ENCODE results near the gene ACTR10. TPM values are rescaled to one million over a fixed set of nuclear protein-coding genes. Genes with fewer than 3 reads are reported as not detected.

Gene ACTR10
- 43.2 to 51.5 TPM (median 46.4 TPM) in 5 replicates for total RNA-seq (2022; extraction: Qiagen RNA extraction; ENCODE audit: low read depth)

DNA sequence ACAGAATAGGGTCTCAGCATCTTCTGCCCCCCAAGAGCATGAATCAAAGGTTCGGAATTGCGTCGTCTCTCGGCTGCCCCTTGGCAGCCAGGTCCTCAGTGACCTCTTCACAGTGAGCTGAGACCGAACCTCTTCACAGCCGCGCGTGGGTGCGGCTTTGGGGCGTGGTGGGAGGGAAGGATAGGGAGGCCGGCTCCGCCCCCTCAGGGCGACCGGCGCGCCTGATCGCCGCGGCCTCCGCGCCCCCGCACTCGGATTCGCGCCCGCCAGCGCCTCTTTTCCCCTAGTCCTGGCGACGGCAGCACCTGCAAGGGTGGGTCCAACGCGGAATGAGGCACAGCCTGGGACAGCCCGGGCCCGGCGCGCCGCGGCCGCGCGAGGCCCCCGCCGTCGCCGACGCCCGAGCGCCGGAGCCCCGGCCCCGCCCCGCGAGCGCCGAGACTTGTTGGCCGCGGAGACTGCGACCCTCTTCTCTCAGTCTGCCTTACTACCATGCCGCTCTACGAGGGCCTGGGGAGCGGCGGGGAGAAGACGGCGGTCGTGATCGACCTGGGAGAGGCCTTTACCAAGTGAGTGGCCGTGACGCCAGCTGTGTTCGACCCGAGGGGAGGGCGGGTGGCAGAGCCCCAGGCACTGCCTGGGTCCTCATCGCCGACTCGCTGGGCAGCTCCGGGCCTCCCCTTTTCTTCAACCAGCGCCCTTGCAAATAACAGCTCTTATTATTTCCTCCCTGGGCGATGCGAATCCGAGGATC, at the start of gene ACTR10:
Gene ACTR10 (plus strand): TSS at position 424 of the 754 bp plus-strand sequence. CDS start 69 bp downstream, at position 493.

DNA sequence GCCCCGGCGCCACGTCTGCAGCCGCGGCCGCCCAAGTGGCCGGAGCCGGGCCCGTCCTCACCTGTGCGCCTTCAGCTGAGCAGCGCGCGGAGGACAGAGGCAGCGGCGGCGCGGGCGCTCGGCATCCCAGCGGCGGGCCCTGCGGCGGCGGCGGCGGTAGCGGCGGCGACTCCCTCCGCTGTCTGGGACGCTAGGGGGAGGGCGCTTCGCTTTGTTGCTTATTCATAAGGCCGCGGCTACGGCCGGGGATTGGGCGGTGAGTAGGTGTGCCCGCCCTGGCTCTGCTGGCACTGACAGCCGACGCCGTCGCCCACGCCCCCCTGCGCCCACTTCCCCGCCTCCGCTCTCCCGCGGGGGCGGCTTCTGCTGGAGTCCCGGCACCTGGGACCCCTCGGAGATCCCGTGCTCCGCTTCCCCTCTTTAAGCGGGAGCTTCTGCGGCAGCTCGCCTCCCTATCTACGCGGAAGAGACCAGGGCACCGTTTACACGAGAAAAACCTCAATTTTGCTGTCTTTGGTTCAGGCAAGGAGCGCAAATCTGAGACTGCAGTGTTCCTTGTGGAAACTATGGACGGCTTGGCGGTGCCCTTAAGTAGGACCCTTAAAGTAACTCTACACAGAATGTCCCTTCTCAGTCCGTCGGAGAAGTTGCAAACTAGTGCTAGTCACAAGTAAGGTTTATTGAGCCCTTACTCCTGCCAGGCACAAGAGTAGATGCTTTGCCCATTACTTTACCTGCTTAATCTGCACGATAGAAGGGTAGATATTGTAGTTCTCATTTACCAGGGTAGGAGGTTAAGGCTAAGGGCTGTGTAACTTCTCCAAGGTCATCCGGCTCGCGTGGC, 47.7 kb upstream of the ACTR10 start, which contains the start of gene ARMH4:
Gene ARMH4 (minus strand): TSS at position 200 of the 844 bp plus-strand sequence. CDS start 12,855 bp downstream, outside the sequence.

DNA sequence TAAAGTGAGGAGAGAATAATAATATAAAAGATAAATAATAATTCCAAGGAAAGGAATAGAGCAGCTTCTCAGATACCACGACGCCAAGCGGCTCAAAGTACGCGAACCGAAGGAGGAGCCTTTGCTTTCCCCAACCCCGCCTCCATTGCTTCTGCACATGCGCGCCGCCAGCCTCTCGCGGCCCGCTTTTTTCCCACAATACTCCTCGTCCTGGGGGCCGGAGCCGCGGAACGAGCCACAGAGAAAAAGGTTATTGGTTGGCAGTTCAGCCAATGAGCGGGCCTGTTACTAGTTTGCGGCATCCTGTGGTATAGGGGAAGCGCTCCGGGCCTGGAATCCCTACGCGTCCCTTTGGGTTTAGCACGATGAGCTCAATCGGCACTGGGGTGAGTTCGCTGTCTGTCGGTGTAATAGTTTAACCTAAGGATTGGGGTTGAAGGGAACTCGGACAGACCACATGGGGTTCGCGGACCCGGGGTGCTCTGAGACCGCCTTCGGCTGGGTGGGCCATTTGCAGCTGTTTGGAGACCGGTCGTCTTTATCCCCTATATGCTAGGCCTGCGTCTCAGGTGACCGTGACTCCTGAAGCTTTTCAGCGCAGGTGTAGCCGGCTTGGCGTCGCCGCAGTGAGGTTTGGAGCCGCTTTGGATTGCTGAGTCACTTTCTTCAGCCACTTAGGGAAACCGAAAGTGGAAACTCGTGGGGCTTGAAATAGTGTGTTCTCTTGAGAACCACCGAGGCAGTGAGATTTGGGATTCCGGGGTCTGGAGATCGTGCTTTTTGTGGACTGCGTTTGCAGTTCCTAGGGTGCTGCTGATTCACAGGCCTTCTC, 44.8 kb downstream of the ACTR10 start, which contains the start of gene PSMA3:
Gene PSMA3 (plus strand): TSS at position 288 of the 832 bp plus-strand sequence. CDS start 78 bp downstream, at position 366.

Other genes starting within 250 kb of the ACTR10 start
- gene ARMH4, start 47.9 kb upstream of the ACTR10 start, total RNA-seq (2022; extraction: Qiagen RNA extraction; ENCODE audit: low read depth) = 0.36 to 0.64 TPM (median 0.49 TPM) in 5 replicates
- 187 to 260 TPM (median 201 TPM) in 5 replicates for gene PSMA3, start 44.7 kb downstream of the ACTR10 start, total RNA-seq (2022; extraction: Qiagen RNA extraction; ENCODE audit: low read depth)
- gene ARID4A, start 98.4 kb downstream of the ACTR10 start, total RNA-seq (2022; extraction: Qiagen RNA extraction; ENCODE audit: low read depth) = 2.8 to 5.5 TPM (median 5.0 TPM) in 5 replicates
- not detected in 5 replicates for gene TOMM20L, start 195.8 kb downstream of the ACTR10 start, total RNA-seq (2022; extraction: Qiagen RNA extraction; ENCODE audit: low read depth)
- 66.5 to 80.5 TPM (median 73.7 TPM) in 5 replicates for gene TIMM9, start 227.4 kb downstream of the ACTR10 start, total RNA-seq (2022; extraction: Qiagen RNA extraction; ENCODE audit: low read depth)
- 6.0 to 10.6 TPM (median 9.2 TPM) in 5 replicates for gene KIAA0586, start 227.6 kb downstream of the ACTR10 start, total RNA-seq (2022; extraction: Qiagen RNA extraction; ENCODE audit: low read depth)

Data from A549 treated with GW870086 at 1 μM for 4 hours (cell line).